ENCODE results near the gene TBC1D24. TPM values are rescaled to one million over a fixed set of nuclear protein-coding genes. Genes with fewer than 3 reads are reported as not detected.

The TBC1D24 gene
- total and polyA plus RNA-seq, 2 donors (not counting 1 experiment from before 2014, with no cell fraction given) = 7.1 to 9.4 TPM

- no peak for ATAC-seq (ENCODE audit: low read depth)
- POLR2A ChIA-PET = interaction anchor here (0.6 kb wide), 1 partner anchor 264 kb away, joined by 4 read pairs; no protein-coding TSS in a partner anchor
- Histone ChIP-seq H3K79me2 (ENCODE audit: control insufficient read depth, insufficient read depth, low read length) (peaks cover 80% of the 10 kb centered on the region), H3K27me3 (replicated peaks in 1 of 4; ENCODE audit: control extremely low read depth in 1 of 4, control insufficient read depth in 3 of 4, insufficient read depth in 4 of 4, low read length in 3 of 4) (no peaks in the 10 kb centered on the region), H3K27ac (ENCODE audit: low read length in 2 of 2) (no peak overlapping the region), H3K9me3 (ENCODE audit: control extremely low read depth in 1 of 3, control insufficient read depth in 2 of 3, insufficient read depth in 1 of 3, low read length in 2 of 3) (no peaks in the 10 kb centered on the region), H4K20me1 (ENCODE audit: control insufficient read depth, insufficient read depth, low read length, poor library complexity, severe bottlenecking) (peaks cover 17% of the 10 kb centered on the region), H3K36me3 (replicated peaks in 1 of 2; ENCODE audit: control extremely low read depth in 1 of 2, control insufficient read depth in 1 of 2, extremely low read depth in 1 of 2, insufficient read depth in 2 of 2, low read length in 1 of 2) (no peaks in the 10 kb centered on the region), H3K9ac (ENCODE audit: low read length) (no peak overlapping the region), H3K4me1 (ENCODE audit: control insufficient read depth in 2 of 2, insufficient read depth in 2 of 2, low read length in 2 of 2) (peaks cover 15 to 16% of the 10 kb centered on the region in 2 donors), H3K4me2 (replicated peaks; ENCODE audit: low read depth, low read length, poor library complexity, severe bottlenecking) (no peak overlapping the region), H2AFZ (ENCODE audit: insufficient read depth, low read depth, low read length, poor library complexity, severe bottlenecking) (no peak overlapping the region), H3K4me3 (ENCODE audit: control extremely low read depth in 1 of 5, extremely low read depth in 1 of 5, insufficient read depth in 1 of 5, low read depth in 2 of 5, low read length in 4 of 5) (no peak overlapping the region)
- CTCF ChIA-PET = interaction anchor here (1.2 kb wide), 1 partner anchor 19 kb away, joined by 6 read pairs; no protein-coding TSS in a partner anchor
- Mint-ChIP-seq H3K9me3 (ENCODE audit: insufficient read depth) (no peaks in the 10 kb centered on the region), H3K4me1 (peaks cover 13% of the 10 kb centered on the region), H3K27me3 (no peaks in the 10 kb centered on the region), H3K4me3 (no peak overlapping the region), H3K27ac (no peak overlapping the region)
- TF ChIP-seq CTCF (IDR thresholded peaks at IDR 0.05) (no peak), EZH2 (IDR thresholded peaks at IDR 0.05; ENCODE audit: borderline replicate concordance, insufficient read depth, low read depth, low read length, poor library complexity, severe bottlenecking) (no peak)
- DNase-seq = no peak
- 95% methylated on average over 12 of the region's 13 CpGs for WGBS (ENCODE audit: insufficient coverage)
- intact Hi-C loops (cut with micrococcal nuclease) = no loop called here
Observed at GRCh38 chr16:2482249-2482648, 7.3 kb downstream of the TBC1D24 start.

- ATAC-seq (ENCODE audit: low read depth) (no peak), DNase-seq (no peak)
- Mint-ChIP-seq H3K27ac (no peak overlapping the region), H3K4me1 (peaks cover 17% of the 10 kb centered on the region), H3K4me3 (no peak overlapping the region), H3K9me3 (ENCODE audit: insufficient read depth) (no peaks in the 10 kb centered on the region), H3K27me3 (no peaks in the 10 kb centered on the region)
- no peak overlapping the region for H3K4me2 ChIP-seq (replicated peaks; ENCODE audit: low read depth, low read length, poor library complexity, severe bottlenecking)
- H3K4me3 ChIP-seq (ENCODE audit: control extremely low read depth in 1 of 5, extremely low read depth in 1 of 5, insufficient read depth in 1 of 5, low read depth in 2 of 5, low read length in 4 of 5) = no peak overlapping the region
- whole genome bisulfite sequencing (ENCODE audit: insufficient coverage) = 80% methylated on average over 32 of the region's 32 CpGs
- no peak overlapping the region for H3K27ac ChIP-seq (ENCODE audit: low read length in 2 of 2)
- H3K36me3 ChIP-seq (replicated peaks in 1 of 2; ENCODE audit: control extremely low read depth in 1 of 2, control insufficient read depth in 1 of 2, extremely low read depth in 1 of 2, insufficient read depth in 2 of 2, low read length in 1 of 2) = no peaks in the 10 kb centered on the region
- peaks cover 80% of the 10 kb centered on the region for H3K79me2 ChIP-seq (ENCODE audit: control insufficient read depth, insufficient read depth, low read length)
- ChIA-PET POLR2A (no interaction called here), CTCF (interaction anchor here (1.2 to 1.4 kb wide), 2 partner anchors 18 to 187 kb away, joined by 4 to 6 read pairs; no protein-coding TSS in a partner anchor)
- intact Hi-C loops (cut with micrococcal nuclease) = no loop called here
- no peak overlapping the region for H2AFZ ChIP-seq (ENCODE audit: insufficient read depth, low read depth, low read length, poor library complexity, severe bottlenecking)
- H3K9me3 ChIP-seq (ENCODE audit: control extremely low read depth in 1 of 3, control insufficient read depth in 2 of 3, insufficient read depth in 1 of 3, low read length in 2 of 3) = no peaks in the 10 kb centered on the region
- H3K9ac ChIP-seq (ENCODE audit: low read length) = no peak overlapping the region
- TF ChIP-seq CTCF (IDR thresholded peaks at IDR 0.05) (no peak), EZH2 (IDR thresholded peaks at IDR 0.05; ENCODE audit: borderline replicate concordance, insufficient read depth, low read depth, low read length, poor library complexity, severe bottlenecking) (no peak)
- peaks cover 11% of the 10 kb centered on the region for H4K20me1 ChIP-seq (ENCODE audit: control insufficient read depth, insufficient read depth, low read length, poor library complexity, severe bottlenecking)
- H3K27me3 ChIP-seq (replicated peaks in 1 of 4; ENCODE audit: control extremely low read depth in 1 of 4, control insufficient read depth in 3 of 4, insufficient read depth in 4 of 4, low read length in 3 of 4) = no peaks in the 10 kb centered on the region
- peaks cover 22 to 23% of the 10 kb centered on the region in 2 donors for H3K4me1 ChIP-seq (ENCODE audit: control insufficient read depth in 2 of 2, insufficient read depth in 2 of 2, low read length in 2 of 2)
Observed at GRCh38 chr16:2482708-2483534, 8.0 kb downstream of the TBC1D24 start.

Data from B cell (primary cell).